WERI-Rb-1 (cell line): ENCODE measurements around the gene TMOD1.

Source experiments
- DNase-seq: peaks from one replicate; pipeline ENCODE4 v3.0.0-alpha.2; 2020
- H3K27ac ChIP-seq: fragments of 250-450 bp; sonication (Bioruptor Pico); 2 replicates; pipeline ENCODE4 v1.5.1; 2020; ENCODE audit warnings: mild to moderate bottlenecking, moderate library complexity
- H3K27me3 ChIP-seq: fragments of 250-450 bp; sonication (Bioruptor Pico); 2 replicates; pipeline ENCODE4 v1.5.1; 2021; ENCODE audit warnings: mild to moderate bottlenecking, low read depth, moderate library complexity; ENCODE audit not compliant: insufficient read depth, severe bottlenecking
- H3K36me3 ChIP-seq: fragments of 250-450 bp; sonication (Bioruptor Pico); 2 replicates; pipeline ENCODE4 v1.5.1; 2020; ENCODE audit warnings: mild to moderate bottlenecking, moderate library complexity
- H3K4me3 ChIP-seq: 2 replicates; pipeline ENCODE4 v1.5.1; 2011; ENCODE audit warnings: low read depth, mild to moderate bottlenecking, control low read depth, low read length
- H3K9me3 ChIP-seq: fragments of 250-450 bp; sonication (Bioruptor Pico); 2 replicates; pipeline ENCODE4 v1.5.1; 2021; ENCODE audit warnings: mild to moderate bottlenecking, moderate library complexity; ENCODE audit not compliant: severe bottlenecking
- TF ChIP-seq, protein P1 (sequence below): IDR thresholded peaks from 2 replicates; pipeline ENCODE4 v1.5.1; 2011; ENCODE audit warnings: low read depth, mild to moderate bottlenecking, control low read depth, inconsistent platforms, low read length

Gene TMOD1

GRCh38 chr9:97519441-97519970 is 18.0 kb downstream of the TMOD1 start:
- no peaks in the 10 kb centered on the region for H3K9me3 ChIP-seq
- TF ChIP-seq, protein P1, sequence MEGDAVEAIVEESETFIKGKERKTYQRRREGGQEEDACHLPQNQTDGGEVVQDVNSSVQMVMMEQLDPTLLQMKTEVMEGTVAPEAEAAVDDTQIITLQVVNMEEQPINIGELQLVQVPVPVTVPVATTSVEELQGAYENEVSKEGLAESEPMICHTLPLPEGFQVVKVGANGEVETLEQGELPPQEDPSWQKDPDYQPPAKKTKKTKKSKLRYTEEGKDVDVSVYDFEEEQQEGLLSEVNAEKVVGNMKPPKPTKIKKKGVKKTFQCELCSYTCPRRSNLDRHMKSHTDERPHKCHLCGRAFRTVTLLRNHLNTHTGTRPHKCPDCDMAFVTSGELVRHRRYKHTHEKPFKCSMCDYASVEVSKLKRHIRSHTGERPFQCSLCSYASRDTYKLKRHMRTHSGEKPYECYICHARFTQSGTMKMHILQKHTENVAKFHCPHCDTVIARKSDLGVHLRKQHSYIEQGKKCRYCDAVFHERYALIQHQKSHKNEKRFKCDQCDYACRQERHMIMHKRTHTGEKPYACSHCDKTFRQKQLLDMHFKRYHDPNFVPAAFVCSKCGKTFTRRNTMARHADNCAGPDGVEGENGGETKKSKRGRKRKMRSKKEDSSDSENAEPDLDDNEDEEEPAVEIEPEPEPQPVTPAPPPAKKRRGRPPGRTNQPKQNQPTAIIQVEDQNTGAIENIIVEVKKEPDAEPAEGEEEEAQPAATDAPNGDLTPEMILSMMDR = no peak
- no peaks in the 10 kb centered on the region for H3K27me3 ChIP-seq
- DNase-seq = no peak
- H3K27ac ChIP-seq = no peak overlapping the region
- no peak overlapping the region for H3K4me3 ChIP-seq
- no peaks in the 10 kb centered on the region for H3K36me3 ChIP-seq

GRCh38 chr9:97521576-97522333 is 20.3 kb downstream of the TMOD1 start:
- Histone ChIP-seq H3K36me3 (no peaks in the 10 kb centered on the region), H3K9me3 (no peaks in the 10 kb centered on the region), H3K4me3 (no peak overlapping the region), H3K27me3 (no peaks in the 10 kb centered on the region), H3K27ac (no peak overlapping the region)
- DNase-seq = no peak
- TF ChIP-seq, protein P1 = no peak

DNA sequence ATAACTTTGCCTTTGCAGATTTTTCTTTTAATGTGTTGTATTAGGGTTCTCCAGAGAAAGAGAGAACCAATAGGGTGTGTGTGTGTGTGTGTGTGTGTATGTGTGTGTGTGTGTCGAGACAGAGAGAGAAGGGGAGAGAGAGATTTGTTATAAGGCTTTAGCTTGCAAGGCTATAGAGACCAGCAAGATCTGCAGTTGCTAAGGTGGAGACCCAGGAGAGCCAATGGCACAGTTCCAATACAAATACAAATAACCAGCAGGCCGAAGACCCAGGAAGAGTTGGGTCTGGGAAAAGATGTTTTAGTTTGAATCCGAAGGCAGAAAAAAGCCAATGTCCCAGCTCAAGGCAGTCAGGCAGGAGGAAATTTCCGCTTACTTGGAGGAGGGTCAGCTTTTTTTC is 23.0 kb downstream of the TMOD1 start:
- DNase-seq = no peak
- Histone ChIP-seq H3K27ac (no peak overlapping the region), H3K36me3 (no peaks in the 10 kb centered on the region), H3K27me3 (no peaks in the 10 kb centered on the region), H3K9me3 (no peaks in the 10 kb centered on the region), H3K4me3 (no peak overlapping the region)
- TF ChIP-seq, protein P1 = no peak

GRCh38 chr9:97525451-97525850 is 24.0 kb downstream of the TMOD1 start:
- Histone ChIP-seq H3K36me3 (no peaks in the 10 kb centered on the region), H3K4me3 (no peak overlapping the region), H3K27me3 (no peaks in the 10 kb centered on the region), H3K27ac (no peak overlapping the region), H3K9me3 (no peaks in the 10 kb centered on the region)
- TF ChIP-seq, protein P1 = no peak
- no peak for DNase-seq

DNA sequence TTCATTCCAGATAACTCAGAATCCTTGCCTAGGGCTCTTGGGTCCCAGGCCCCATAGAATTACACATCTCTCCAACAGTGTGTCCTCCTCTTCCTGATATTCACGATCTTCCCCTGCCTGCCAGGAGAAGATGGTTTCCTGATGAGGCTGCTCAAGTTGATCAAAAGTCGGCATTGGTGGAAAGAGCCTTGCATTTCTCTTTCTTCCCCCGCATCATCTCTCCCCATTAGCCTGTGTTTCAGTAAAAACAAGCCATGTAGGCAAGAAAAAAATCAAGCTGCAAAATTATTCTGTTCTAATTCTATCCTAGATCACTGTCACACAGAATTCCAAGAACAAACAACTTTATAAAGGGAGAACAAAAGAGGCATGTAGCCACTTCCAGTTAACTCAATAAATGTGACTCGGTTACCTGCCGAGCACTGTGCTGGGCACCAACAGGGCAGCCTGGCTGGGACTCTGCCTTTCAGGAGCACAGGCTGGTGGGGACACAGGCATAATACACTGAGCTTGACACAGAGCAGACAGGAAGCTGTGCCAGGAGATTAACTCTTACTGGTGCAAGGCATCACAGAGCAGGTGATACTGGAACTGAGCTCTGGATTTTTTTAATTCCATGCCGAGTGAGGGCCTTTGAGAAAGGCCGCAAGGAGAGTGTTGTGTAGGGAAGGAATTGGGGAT is 25.6 kb downstream of the TMOD1 start:
- Histone ChIP-seq H3K4me3 (no peak overlapping the region), H3K27me3 (no peaks in the 10 kb centered on the region), H3K27ac (no peak overlapping the region), H3K36me3 (no peaks in the 10 kb centered on the region), H3K9me3 (no peaks in the 10 kb centered on the region)
- TF ChIP-seq, protein P1 = no peak
- DNase-seq = peak; percentile 27
